Stimulated activated CD4-positive, alpha-beta T cell treated with anti-CD3 and anti-CD28 coated beads, Interleukin-4, amount 100 ng/mL, for 48 hours (primary cell): ENCODE results near the gene GMDS.

ENCODE experiments used
- DNase-seq, 2 donors: peaks; one replicate each; pipeline ENCODE4 v3.0.0-alpha.2; 2020; ENCODE audit warnings: low read depth in 2 of 2

Gene GMDS

DNA sequence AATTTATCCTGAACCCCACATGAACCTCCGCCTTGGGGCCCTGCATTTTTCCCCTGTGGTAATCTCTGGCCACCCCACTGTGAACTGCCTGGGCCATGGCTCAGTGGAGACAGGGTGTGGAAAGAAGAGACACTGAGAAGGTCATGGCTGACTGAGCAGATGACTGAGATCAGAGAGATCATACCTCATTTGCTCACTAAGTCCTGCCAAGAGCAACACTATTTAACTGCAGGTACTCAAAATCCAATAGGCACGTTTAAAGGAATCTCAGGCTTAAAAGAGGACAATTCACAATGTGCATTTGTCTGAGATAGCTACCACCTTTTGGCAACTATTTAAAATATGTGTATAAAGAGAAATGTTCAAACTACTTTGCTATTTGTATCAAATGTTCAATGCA lies 305.0 kb downstream of the GMDS start:
- no peak for DNase-seq

DNA sequence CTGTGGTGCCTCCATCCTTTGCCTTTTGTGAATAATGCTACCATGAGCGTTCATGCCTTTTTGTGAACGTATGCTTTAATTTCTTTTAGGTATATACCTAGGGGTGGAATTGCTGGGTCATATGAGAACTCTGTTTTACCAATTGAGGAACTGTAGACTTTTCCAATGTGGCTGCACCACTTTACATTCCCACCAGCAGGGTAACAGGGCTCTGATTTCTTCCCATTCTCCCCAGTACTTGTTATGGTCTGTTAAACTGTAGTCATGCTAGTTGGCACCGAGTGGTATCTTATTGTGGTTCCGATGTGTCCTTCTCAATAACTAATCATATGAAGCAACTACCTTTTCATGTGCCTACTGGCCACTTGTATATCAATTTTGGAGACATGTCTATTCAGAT lies 312.1 kb downstream of the GMDS start:
- no peak for DNase-seq

- no peak for DNase-seq
Observed at GRCh38 chr6:1931817-1932216, 313.6 kb downstream of the GMDS start.

- DNase-seq, result no peak
Observed at GRCh38 chr6:1930356-1930755, 315.0 kb downstream of the GMDS start.

GRCh38 chr6:1929931-1930330 lies 315.5 kb downstream of the GMDS start:
- DNase-seq, result no peak

DNA sequence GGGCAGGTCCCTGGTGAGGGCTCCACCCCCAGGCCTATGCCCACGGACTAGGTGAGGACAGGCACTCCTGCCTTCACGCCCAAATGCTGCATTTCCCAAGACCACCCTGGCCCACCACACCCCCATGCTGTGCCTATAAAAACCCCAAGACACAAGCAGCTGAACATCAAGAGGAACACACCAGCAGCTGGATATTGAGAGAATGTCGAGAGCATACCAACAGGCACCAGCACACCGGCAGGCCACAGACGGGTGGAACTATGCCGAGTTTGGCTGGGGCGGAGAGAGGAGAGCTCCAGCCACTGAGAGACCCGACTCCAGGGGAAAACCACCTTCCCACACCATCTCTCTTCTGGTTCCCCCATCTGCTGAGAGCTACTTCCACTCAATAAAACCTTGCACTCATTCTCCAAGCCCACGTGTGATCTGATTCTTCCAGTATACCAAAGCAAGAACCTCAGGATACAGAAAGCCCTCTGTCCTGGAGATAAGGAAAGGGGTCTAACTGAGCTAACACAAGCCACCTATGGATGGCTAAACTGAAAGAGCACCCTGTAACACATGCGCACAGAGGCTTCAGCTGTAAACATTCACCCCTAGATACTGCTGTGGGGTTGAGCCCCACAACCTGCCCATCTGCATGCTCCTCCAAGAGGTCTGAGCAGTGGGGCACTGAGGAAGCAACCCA lies 319.5 kb downstream of the GMDS start:
- DNase-seq, result no peak

DNA sequence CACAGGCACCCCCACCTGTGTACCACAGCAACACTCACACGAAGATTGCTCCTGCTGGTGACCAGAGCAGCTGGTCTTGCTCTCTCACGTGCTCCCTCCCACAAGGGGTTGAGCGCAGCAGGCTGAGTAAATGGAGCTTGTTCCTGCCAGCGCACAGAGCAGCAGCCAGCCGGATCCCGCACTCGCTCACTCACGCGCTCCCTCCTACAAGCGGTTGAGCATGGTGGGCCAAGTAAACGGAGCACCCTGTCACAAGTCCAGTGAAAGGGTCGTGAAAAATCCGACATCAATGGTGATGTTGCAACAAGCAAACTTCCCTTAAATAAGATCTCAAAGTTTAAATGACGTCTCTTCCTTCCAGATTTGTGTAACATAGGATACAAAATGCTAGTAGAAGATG lies 322.0 kb downstream of the GMDS start:
- no peak for DNase-seq

DNA sequence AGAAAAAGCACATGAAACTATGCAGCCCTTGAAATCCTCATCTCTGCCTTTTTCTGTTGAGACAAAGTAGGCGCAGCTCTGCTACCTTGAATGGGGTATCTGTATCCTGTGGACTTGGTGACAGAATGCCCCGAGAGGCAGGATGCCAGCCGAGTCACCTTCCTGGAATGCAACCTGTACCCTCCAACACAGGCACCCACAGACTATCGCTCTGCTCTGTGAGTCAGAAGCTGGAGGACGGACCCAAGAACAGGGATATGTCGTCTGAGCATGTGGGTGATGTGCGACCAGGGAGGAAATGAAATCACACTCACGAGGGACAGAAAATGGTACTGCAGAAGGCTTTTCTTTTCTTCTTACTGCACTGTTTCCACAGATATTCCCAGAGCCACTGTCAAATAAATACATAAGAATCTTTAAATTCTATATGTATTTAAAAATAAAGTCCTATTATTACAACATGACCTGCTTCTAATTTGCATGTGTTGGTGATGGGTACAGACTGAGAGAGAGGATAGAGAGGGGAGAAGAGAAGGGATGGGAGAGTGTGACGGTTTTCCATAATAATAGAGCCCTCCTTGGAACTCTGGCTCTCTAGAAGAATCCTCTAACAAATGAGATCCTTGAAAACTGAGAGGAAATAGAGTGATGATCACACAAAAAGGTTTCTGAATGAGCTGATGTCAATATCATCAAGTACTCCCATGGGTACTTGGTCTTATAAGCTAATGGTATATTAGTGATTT lies 327.6 kb downstream of the GMDS start:
- DNase-seq, result peak; percentile 17 to 27

GRCh38 chr6:1916334-1917070 lies 328.9 kb downstream of the GMDS start:
- no peak for DNase-seq

DNA sequence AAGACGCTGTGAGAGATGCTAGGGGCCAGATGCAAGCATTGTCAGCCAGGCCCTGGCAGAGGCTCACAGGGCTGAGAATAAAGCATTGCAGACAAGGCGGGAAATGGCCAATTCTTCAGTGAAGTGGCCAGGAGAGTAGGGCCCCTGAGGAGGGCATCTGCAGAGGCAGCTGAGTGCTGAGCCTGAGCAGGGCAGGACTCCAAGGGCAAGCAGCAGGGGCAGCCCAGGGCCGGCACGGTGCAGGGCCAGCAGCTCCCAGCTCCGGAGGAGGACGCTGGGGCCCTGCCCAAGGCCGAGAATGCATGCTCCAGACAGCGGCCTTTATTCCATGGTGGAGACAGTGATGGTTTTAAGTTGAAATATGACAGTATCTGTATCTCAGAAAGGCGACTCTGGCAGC lies 330.2 kb downstream of the GMDS start:
- DNase-seq, result no peak

DNA sequence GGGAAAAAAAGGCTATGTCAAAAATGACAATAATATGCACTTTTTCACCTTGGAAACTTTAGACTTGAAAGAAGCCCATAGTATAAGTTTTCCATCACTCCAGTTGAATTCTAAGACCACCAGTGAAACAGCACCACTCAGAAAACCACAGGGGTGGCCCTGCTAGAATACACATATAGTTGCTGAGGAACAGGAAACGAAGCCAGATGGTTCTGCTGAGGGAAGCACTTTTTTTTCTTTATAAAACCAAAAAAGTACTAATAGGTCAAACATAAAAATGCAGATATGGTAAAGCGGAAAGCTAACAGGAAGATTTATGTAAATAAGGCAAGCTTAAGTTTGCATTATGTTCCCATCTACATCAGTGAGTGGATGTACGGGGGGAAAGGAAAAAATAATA lies 331.8 kb downstream of the GMDS start:
- DNase-seq, result no peak

GRCh38 chr6:1912731-1913130 lies 332.7 kb downstream of the GMDS start:
- DNase-seq, result no peak

- no peak for DNase-seq
Observed at GRCh38 chr6:1911474-1911873, 333.9 kb downstream of the GMDS start.

GRCh38 chr6:1910621-1911407 lies 334.6 kb downstream of the GMDS start:
- DNase-seq, result no peak

DNA sequence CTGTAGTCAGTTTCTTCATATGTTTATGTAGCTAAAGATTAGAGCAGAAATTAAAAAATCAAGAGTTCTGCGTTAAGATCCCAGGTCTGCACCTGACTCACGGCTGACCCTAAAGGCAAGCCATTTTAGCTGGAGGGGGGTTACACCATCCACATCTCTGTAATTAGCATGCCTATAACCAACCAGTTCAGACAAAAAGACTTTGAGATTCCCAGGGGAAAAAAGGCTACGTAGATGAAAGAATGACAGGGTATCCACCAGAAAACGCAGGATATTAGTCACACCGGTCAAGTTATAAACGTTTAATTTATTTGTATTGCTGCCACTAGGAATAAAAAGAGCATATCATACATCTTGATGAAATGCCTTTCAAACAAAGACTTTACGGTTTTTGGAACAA lies 336.6 kb downstream of the GMDS start:
- no peak for DNase-seq

DNA sequence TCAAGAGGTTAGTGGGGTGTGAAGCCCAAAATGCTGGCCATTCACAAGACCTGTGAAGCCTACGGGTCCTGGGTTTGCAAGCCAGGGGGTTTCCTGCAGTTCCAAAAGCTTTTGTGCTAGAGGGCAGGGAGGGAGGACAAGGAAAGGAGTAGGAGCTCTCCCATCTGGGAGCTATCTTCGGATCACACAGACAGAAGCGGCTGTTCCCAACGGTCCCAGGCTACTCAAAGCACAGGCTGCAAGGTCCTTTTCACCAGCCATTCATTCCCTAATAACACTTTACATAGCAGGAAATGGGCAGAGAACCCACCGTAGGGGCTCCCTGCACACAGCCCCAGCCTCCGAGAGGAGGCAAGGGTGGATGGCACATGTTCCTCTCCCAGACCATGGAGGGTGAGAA lies 338.8 kb downstream of the GMDS start:
- DNase-seq, result no peak

- DNase-seq, result no peak
Observed at GRCh38 chr6:1906014-1906413, 339.4 kb downstream of the GMDS start.

DNA sequence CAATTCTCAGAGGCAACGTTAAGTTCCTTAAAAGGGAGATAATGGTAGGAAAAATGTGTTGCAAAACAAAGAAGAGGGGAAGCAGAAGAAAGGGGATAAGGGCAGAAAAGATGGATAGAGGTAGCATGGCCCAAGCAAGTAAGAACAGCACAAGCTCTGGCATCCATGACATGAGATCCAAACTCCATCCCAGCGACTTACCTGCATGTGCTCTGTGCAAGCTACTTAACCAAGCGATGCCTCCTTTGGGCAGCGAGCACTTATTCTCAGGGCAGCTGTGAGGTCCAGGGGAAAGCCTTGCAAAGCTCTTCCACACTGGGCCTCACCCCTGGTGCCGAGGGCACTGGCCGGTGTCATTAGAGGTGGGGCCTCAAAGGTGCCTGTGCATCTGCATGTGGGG lies 340.5 kb downstream of the GMDS start:
- DNase-seq, result no peak

DNA sequence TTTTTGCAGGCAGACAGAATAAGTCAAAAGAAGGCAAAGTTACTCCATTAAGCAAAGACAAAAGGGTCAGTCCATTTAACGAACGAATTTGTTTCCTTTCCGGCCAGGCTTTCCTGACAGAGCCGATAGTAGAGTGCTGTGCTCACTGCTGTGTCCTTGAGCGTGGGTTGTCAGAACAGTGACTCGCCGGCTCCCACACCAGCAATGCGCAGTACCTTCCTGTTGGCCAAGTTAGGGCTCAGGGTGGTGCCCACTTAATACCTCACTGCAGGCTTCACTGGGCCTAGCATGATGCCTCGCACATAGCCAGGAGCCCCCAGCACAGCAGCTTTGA lies 341.0 kb downstream of the GMDS start:
- DNase-seq, result no peak

- no peak for DNase-seq
Observed at GRCh38 chr6:1903780-1904465, 341.5 kb downstream of the GMDS start.

GRCh38 chr6:1901556-1901955 lies 343.8 kb downstream of the GMDS start:
- no peak for DNase-seq

- DNase-seq, result no peak
Observed at GRCh38 chr6:1896897-1897296, 348.5 kb downstream of the GMDS start.
